Measurements from ENCODE around the gene CLCN3. TPM values are rescaled to one million over a fixed set of nuclear protein-coding genes. Genes with fewer than 3 reads are reported as not detected.
A peak's percentile ranks its signal among the peaks of the same experiment; 100 is the strongest.

The CLCN3 gene
- total and polyA plus RNA-seq, 9 of the 15 experiments (the other 6 are each of a cell fraction or from before 2014, with no cell fraction given) = 12.7 to 60.6 (median 38.5) TPM

DNA sequence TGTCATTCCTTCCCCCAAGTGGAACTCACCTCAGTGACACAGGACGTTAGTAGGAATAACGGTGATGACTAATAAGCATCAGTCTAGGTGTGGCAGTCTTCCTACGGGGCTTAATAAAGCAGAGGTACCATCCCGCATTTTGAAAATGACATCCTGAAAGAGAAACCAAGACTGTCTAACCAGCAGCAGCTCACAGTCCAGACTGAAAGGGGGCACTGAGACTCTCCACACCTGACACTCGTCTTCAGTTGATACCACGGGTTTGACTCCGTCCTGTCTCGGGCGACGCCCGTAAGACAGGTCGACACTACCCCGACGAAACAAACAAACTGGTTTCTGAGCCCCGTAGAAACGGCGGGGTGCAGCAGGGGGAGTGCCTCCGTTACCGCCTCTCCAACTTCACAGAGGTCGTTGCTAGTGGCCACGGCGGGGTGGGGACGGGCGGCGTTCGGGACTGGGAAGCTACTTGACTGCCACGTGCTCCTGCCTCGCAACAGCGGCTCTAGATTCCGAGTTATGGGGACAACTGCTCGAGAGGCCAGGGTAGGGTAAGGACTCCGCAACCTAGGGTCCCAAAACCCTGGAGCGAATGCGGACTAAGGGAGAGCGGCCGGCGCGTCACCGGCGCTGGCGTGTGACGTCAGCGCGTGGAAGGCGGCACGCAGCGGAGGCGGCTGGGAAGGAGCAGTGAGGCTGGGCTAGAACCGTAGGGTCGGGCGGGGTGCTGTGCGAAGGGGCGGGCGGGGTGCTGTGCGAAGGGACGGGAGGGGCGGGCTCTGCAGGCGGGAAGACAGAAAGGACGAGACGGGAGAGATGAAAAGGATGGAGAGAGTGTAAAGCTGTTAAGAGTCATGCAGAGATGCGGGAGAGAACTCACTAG is 8.1 kb upstream of the CLCN3 start, which contains the start of gene NEK1 (continued):
- no peak for TF ChIP-seq RAD21 (CRISPR knock-in tag; conservative IDR thresholded peaks at IDR 0.05 in 1 of 2, IDR thresholded peaks at IDR 0.05 in 1 of 2)
- TF ChIP-seq SRSF3 (IDR thresholded peaks at IDR 0.05; ENCODE audit: insufficient read depth, low read length) = no peak
- TF ChIP-seq, protein P1, sequence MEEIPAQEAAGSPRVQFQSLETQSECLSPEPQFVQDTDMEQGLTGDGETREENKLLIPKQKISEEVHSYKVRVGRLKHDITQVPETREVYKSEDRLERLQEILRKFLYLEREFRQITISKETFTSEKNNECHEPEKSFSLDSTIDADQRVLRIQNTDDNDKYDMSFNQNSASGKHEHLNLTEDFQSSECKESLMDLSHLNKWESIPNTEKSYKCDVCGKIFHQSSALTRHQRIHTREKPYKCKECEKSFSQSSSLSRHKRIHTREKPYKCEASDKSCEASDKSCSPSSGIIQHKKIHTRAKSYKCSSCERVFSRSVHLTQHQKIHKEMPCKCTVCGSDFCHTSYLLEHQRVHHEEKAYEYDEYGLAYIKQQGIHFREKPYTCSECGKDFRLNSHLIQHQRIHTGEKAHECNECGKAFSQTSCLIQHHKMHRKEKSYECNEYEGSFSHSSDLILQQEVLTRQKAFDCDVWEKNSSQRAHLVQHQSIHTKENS (CRISPR knock-in tag; IDR thresholded peaks at IDR 0.05) = no peak
- TF ChIP-seq NFIX (CRISPR knock-in tag; IDR thresholded peaks at IDR 0.05; ENCODE audit: low read depth) = no peak
- TF ChIP-seq ZNF507 (tag; conservative IDR thresholded peaks at IDR 0.05) = no peak
- peak; percentile 78 for TF ChIP-seq RFX1 (IDR thresholded peaks at IDR 0.05)
- TF ChIP-seq, protein P2, sequence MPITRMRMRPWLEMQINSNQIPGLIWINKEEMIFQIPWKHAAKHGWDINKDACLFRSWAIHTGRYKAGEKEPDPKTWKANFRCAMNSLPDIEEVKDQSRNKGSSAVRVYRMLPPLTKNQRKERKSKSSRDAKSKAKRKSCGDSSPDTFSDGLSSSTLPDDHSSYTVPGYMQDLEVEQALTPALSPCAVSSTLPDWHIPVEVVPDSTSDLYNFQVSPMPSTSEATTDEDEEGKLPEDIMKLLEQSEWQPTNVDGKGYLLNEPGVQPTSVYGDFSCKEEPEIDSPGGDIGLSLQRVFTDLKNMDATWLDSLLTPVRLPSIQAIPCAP (CRISPR knock-in tag; IDR thresholded peaks at IDR 0.05; ENCODE audit: borderline replicate concordance) = no peak
- TF ChIP-seq, protein P3, sequence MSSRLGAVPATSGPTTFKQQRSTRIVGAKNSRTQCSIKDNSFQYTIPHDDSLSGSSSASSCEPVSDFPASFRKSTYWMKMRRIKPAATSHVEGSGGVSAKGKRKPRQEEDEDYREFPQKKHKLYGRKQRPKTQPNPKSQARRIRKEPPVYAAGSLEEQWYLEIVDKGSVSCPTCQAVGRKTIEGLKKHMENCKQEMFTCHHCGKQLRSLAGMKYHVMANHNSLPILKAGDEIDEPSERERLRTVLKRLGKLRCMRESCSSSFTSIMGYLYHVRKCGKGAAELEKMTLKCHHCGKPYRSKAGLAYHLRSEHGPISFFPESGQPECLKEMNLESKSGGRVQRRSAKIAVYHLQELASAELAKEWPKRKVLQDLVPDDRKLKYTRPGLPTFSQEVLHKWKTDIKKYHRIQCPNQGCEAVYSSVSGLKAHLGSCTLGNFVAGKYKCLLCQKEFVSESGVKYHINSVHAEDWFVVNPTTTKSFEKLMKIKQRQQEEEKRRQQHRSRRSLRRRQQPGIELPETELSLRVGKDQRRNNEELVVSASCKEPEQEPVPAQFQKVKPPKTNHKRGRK (tag; IDR thresholded peaks at IDR 0.05) = no peak
- no peak for TF ChIP-seq FOXJ3 (CRISPR knock-in tag; IDR thresholded peaks at IDR 0.05)
- TF ChIP-seq, protein P4, sequence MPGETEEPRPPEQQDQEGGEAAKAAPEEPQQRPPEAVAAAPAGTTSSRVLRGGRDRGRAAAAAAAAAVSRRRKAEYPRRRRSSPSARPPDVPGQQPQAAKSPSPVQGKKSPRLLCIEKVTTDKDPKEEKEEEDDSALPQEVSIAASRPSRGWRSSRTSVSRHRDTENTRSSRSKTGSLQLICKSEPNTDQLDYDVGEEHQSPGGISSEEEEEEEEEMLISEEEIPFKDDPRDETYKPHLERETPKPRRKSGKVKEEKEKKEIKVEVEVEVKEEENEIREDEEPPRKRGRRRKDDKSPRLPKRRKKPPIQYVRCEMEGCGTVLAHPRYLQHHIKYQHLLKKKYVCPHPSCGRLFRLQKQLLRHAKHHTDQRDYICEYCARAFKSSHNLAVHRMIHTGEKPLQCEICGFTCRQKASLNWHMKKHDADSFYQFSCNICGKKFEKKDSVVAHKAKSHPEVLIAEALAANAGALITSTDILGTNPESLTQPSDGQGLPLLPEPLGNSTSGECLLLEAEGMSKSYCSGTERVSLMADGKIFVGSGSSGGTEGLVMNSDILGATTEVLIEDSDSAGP (CRISPR knock-in tag; IDR thresholded peaks at IDR 0.05) = no peak
- TF ChIP-seq CBX3 (IDR thresholded peaks at IDR 0.05; ENCODE audit: borderline replicate concordance in 1 of 2, low read length in 2 of 2) = peak in 1 of 2 experiments; percentile 18; a peak in 1 of 3 replicates
- TF ChIP-seq, protein P5, sequence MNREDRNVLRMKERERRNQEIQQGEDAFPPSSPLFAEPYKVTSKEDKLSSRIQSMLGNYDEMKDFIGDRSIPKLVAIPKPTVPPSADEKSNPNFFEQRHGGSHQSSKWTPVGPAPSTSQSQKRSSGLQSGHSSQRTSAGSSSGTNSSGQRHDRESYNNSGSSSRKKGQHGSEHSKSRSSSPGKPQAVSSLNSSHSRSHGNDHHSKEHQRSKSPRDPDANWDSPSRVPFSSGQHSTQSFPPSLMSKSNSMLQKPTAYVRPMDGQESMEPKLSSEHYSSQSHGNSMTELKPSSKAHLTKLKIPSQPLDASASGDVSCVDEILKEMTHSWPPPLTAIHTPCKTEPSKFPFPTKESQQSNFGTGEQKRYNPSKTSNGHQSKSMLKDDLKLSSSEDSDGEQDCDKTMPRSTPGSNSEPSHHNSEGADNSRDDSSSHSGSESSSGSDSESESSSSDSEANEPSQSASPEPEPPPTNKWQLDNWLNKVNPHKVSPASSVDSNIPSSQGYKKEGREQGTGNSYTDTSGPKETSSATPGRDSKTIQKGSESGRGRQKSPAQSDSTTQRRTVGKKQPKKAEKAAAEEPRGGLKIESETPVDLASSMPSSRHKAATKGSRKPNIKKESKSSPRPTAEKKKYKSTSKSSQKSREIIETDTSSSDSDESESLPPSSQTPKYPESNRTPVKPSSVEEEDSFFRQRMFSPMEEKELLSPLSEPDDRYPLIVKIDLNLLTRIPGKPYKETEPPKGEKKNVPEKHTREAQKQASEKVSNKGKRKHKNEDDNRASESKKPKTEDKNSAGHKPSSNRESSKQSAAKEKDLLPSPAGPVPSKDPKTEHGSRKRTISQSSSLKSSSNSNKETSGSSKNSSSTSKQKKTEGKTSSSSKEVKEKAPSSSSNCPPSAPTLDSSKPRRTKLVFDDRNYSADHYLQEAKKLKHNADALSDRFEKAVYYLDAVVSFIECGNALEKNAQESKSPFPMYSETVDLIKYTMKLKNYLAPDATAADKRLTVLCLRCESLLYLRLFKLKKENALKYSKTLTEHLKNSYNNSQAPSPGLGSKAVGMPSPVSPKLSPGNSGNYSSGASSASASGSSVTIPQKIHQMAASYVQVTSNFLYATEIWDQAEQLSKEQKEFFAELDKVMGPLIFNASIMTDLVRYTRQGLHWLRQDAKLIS (CRISPR knock-in tag; IDR thresholded peaks at IDR 0.05) = peak; percentile 90
- TF ChIP-seq, protein P6, sequence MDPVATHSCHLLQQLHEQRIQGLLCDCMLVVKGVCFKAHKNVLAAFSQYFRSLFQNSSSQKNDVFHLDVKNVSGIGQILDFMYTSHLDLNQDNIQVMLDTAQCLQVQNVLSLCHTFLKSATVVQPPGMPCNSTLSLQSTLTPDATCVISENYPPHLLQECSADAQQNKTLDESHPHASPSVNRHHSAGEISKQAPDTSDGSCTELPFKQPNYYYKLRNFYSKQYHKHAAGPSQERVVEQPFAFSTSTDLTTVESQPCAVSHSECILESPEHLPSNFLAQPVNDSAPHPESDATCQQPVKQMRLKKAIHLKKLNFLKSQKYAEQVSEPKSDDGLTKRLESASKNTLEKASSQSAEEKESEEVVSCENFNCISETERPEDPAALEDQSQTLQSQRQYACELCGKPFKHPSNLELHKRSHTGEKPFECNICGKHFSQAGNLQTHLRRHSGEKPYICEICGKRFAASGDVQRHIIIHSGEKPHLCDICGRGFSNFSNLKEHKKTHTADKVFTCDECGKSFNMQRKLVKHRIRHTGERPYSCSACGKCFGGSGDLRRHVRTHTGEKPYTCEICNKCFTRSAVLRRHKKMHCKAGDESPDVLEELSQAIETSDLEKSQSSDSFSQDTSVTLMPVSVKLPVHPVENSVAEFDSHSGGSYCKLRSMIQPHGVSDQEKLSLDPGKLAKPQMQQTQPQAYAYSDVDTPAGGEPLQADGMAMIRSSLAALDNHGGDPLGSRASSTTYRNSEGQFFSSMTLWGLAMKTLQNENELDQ (CRISPR knock-in tag; IDR thresholded peaks at IDR 0.05; ENCODE audit: borderline replicate concordance) = 0 out of 2 replicates have a peak, but pooled peaks have one; percentile 85

Measured in K562 (cell line).